Activated B cell treated with CpG ODN at 0.5 μM for 24 hours (primary cell): Measurements from ENCODE around the gene CELF4. TPM values are rescaled to one million over a fixed set of nuclear protein-coding genes. Genes with fewer than 3 reads are reported as not detected.

ENCODE experiments used
- ATAC-seq: fragments of 200-7000 bp; cut with Tn5 transposase; one replicate; pipeline ENCODE4 v1.10.0; 2021; ENCODE audit warnings: low read depth, mild to moderate bottlenecking, moderate library complexity
- CTCF ChIA-PET: fragments of 350-600 bp; sonication (Branson Sonifier 250); formaldehyde crosslinking; loops from one replicate; lab custom pipeline; 2021; ENCODE audit warnings: antibody characterized with exemption; lab: Charles Lee
- POLR2A ChIA-PET: fragments of 350-600 bp; sonication (Branson Sonifier 250); formaldehyde crosslinking; loops from one replicate; lab custom pipeline; 2021; ENCODE audit warnings: antibody characterized with exemption; lab: Charles Lee
- DNase-seq: peaks from one replicate; pipeline ENCODE4 v3.0.0; 2022
- H3K27ac Mint-ChIP-seq: one replicate; pipeline ENCODE4 v1.8.0; 2020; ENCODE audit warnings: mixed read lengths
- H3K27me3 Mint-ChIP-seq: one replicate; pipeline ENCODE4 v1.8.0; 2021; ENCODE audit warnings: mixed read lengths
- H3K36me3 Mint-ChIP-seq: one replicate; pipeline ENCODE4 v1.8.0; 2021; ENCODE audit warnings: low read depth, mixed read lengths
- H3K4me1 Mint-ChIP-seq: one replicate; pipeline ENCODE4 v1.8.0; 2021; ENCODE audit warnings: mixed read lengths
- H3K4me3 Mint-ChIP-seq: one replicate; pipeline ENCODE4 v1.8.0; 2020; ENCODE audit warnings: mild to moderate bottlenecking, mixed read lengths
- H3K9me3 Mint-ChIP-seq: one replicate; pipeline ENCODE4 v1.8.0; 2020; ENCODE audit warnings: mixed read lengths
- intact Hi-C: fragments of 100-400 bp; cut with micrococcal nuclease; formaldehyde crosslinking; loops from one replicate; pipeline ENCODE4 v1.15.1; 2024
- total RNA-seq: library from RNA; stranded (reverse); gene quantifications from 2 replicates; pipeline ENCODE4 v1.2.3, GENCODE V29; 2022
- TF ChIP-seq, protein P1 (sequence below): fragments of 200-600 bp; IDR thresholded peaks from one replicate; pipeline ENCODE4 v1.8.0; 2022; ENCODE audit warnings: antibody characterized with exemption, mild to moderate bottlenecking

The CELF4 gene
- total RNA-seq, 1 donor from 2014 or later: not detected

DNA sequence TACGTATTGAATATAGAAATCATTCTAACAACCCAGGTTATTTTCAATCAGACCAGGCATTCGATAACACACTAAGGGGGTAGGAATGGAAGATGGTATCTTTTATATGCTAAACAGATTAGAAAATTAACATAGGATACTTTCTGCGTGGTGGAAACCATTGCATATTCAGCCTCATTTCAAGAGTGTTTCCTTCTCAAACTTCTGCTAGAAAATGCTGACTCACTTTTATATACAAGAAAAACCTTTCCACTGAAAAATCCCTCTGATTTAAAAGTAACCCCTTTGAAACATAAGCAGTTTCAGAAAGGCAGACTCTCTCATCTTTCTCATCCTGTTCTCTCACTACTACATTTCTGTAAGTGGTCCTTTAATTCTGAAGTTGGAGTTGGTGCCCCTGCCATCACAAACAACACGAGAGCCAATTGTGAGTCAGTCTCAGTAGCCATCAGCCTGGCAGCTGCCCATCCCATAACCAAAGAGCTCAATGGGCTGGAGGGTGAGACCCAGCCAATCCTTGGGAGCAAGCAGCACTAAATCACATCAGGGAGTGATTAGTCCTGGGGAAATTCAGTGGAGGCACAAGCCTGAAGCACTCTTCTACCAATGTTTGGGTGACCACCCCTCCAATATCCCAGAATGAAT lies 343.1 kb downstream of the CELF4 start:
- H3K27ac Mint-ChIP-seq: no peak overlapping the region
- CTCF ChIA-PET: no interaction called here

DNA sequence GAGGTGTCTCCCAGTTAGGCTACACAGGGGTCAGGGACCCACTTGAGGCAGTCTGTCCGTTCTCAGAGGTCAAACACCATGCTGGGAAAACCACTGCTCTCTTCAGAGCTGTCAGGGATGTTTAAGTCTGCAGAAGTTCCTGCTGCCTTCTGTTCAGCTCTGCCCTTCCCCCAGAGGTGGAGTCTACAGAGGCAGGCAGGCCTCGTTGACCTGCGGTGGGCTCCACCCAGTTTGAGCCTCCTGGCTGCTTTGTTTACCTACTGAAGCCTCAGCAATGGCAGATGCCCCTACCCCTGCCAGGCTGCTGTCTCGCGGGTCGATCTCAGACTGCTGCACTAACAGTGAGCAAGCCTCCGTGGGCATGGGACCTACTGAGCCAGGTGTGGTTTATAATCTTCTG lies 346.3 kb downstream of the CELF4 start:
- no peak for ATAC-seq
- H3K9me3 Mint-ChIP-seq: no peaks in the 10 kb centered on the region
- H3K27ac Mint-ChIP-seq: no peak overlapping the region

More for the DNA sequence above, 343.1 kb downstream of the CELF4 start:
- no peaks in the 10 kb centered on the region for H3K9me3 Mint-ChIP-seq
- H3K4me1 Mint-ChIP-seq: peaks cover 17% of the 10 kb centered on the region
- TF ChIP-seq, protein P1, sequence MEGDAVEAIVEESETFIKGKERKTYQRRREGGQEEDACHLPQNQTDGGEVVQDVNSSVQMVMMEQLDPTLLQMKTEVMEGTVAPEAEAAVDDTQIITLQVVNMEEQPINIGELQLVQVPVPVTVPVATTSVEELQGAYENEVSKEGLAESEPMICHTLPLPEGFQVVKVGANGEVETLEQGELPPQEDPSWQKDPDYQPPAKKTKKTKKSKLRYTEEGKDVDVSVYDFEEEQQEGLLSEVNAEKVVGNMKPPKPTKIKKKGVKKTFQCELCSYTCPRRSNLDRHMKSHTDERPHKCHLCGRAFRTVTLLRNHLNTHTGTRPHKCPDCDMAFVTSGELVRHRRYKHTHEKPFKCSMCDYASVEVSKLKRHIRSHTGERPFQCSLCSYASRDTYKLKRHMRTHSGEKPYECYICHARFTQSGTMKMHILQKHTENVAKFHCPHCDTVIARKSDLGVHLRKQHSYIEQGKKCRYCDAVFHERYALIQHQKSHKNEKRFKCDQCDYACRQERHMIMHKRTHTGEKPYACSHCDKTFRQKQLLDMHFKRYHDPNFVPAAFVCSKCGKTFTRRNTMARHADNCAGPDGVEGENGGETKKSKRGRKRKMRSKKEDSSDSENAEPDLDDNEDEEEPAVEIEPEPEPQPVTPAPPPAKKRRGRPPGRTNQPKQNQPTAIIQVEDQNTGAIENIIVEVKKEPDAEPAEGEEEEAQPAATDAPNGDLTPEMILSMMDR: no peak
- H3K36me3 Mint-ChIP-seq: peaks cover 9% of the 10 kb centered on the region
- DNase-seq (no peak), ATAC-seq (no peak)
- intact Hi-C loops: no loop called here
- no peaks in the 10 kb centered on the region for H3K27me3 Mint-ChIP-seq
- no peak overlapping the region for H3K4me3 Mint-ChIP-seq
- POLR2A ChIA-PET: no interaction called here

DNA sequence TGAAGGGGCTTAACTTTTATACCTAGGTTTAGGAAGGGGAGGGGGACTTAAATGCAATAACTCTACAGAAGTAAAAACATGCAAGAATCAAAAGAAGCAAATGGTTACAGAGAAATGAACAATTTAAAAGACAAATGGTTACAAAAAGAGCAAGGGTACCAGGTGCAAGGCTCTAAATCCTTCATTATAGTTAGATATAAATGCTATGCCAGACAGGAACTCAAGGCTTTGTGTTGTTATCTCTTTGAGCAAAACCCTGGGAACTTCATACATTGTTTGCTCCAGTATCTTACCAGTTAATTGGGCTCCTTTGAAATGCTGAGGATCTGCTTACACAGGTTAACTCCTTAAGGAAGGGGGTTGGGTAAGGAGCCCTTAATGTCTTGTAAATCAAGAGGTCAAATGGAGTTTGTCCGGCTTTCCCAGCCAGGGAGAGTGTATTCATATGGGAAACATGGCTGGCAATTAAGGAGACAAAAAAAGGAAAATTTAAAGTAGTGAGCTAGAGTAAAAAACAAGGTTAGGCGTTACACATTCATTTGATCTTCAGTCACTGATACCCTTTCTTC lies 347.5 kb downstream of the CELF4 start:
- no peak for ATAC-seq
- Mint-ChIP-seq H3K27ac (no peak overlapping the region), H3K36me3 (peaks cover 13% of the 10 kb centered on the region), H3K27me3 (no peaks in the 10 kb centered on the region), H3K9me3 (peaks cover 6% of the 10 kb centered on the region), H3K4me3 (no peak overlapping the region), H3K4me1 (no peaks in the 10 kb centered on the region)
- no peak for DNase-seq
- intact Hi-C loops: no loop called here
- ChIA-PET POLR2A (no interaction called here), CTCF (no interaction called here)
- TF ChIP-seq, protein P1: no peak

More for the DNA sequence above, 346.3 kb downstream of the CELF4 start:
- ChIA-PET POLR2A (no interaction called here), CTCF (no interaction called here)
- H3K4me3 Mint-ChIP-seq: no peak overlapping the region
- H3K36me3 Mint-ChIP-seq: peaks cover 10% of the 10 kb centered on the region
- TF ChIP-seq, protein P1: no peak
- intact Hi-C loops: no loop called here
- H3K4me1 Mint-ChIP-seq: no peaks in the 10 kb centered on the region
- no peaks in the 10 kb centered on the region for H3K27me3 Mint-ChIP-seq
- no peak for DNase-seq

DNA sequence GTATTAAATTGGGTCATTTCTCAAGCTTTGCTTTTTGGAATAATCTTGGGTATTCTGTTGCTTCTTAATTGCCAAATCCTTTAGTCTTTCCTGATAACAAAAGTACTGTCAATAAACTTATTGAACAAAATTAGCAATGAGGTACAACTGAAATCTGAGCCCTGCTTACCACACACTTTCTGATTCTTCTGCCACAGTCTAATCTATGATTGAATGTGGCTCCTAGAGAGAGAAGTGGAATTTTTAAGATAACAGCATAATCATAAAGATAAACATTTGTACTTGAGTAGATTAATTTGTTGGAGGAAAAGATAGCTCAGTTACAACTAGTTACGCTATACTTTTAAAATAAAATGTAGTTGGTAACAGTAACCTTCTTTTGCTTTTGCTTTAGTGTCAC lies 354.8 kb downstream of the CELF4 start:
- TF ChIP-seq, protein P1: no peak
- H3K36me3 Mint-ChIP-seq: peaks cover 10% of the 10 kb centered on the region
- intact Hi-C loops: no loop called here
- H3K9me3 Mint-ChIP-seq: peaks cover 6% of the 10 kb centered on the region
- POLR2A ChIA-PET: no interaction called here
- H3K27ac Mint-ChIP-seq: no peak overlapping the region
- ATAC-seq (no peak), DNase-seq (no peak)
- CTCF ChIA-PET: no interaction called here
- no peaks in the 10 kb centered on the region for H3K4me1 Mint-ChIP-seq
- H3K27me3 Mint-ChIP-seq: no peaks in the 10 kb centered on the region
- no peak overlapping the region for H3K4me3 Mint-ChIP-seq

DNA sequence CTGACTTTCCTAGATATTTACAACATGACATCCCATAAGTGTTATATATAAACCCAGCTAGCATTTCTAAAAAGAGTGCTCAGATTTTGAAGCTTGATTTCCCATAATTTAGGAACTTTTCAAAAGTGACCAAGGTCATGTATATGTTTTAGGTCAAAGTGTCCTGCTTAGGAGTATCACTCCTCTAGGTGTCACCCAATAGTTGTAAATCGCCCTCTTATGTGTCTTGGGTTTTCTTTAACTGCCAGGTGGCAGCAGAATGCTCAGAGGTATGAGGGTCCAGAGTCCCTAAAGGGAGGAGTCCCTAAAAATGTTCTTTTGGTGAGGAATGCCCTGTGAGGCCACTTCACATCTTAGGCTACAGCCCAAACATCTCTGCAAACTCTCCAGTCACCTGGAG lies 358.3 kb downstream of the CELF4 start:
- intact Hi-C loops: no loop called here
- DNase-seq (no peak), ATAC-seq (no peak)
- Mint-ChIP-seq H3K9me3 (peaks cover 5% of the 10 kb centered on the region), H3K4me3 (no peak overlapping the region), H3K4me1 (no peaks in the 10 kb centered on the region), H3K36me3 (peaks cover 12% of the 10 kb centered on the region), H3K27me3 (no peaks in the 10 kb centered on the region), H3K27ac (no peak overlapping the region)
- POLR2A ChIA-PET: interaction anchor here (0.6 kb wide), 1 partner anchor 773 kb away, joined by 4 read pairs; no protein-coding TSS in a partner anchor
- TF ChIP-seq, protein P1: no peak
- CTCF ChIA-PET: no interaction called here
